GM23248 (cell line): ENCODE results near the gene THSD7A. TPM values are rescaled to one million over a fixed set of nuclear protein-coding genes. Genes with fewer than 3 reads are reported as not detected.
A peak's percentile ranks its signal among the peaks of the same experiment; 100 is the strongest.

Experiments
- DNase-seq: peaks from one replicate; pipeline ENCODE4 v3.0.0-alpha.2; 2015
- H2AFZ ChIP-seq: fragments of 200-600 bp; sonication (generic); 2 replicates; pipeline ENCODE4 v1.6.1; 2016; ENCODE audit warnings: antibody characterized with exemption
- H3F3A ChIP-seq: fragments of 200-600 bp; sonication (generic); 2 replicates; pipeline ENCODE4 v1.6.1; 2016; ENCODE audit warnings: mild to moderate bottlenecking, antibody characterized with exemption, mixed run types; ENCODE audit not compliant: insufficient read depth
- H3K27ac ChIP-seq: fragments of 200-600 bp; sonication (generic); 2 replicates; pipeline ENCODE4 v1.5.1; 2016; ENCODE audit warnings: mild to moderate bottlenecking
- H3K27me3 ChIP-seq: fragments of 200-600 bp; sonication (generic); replicated peaks from 2 replicates; pipeline ENCODE4 v1.6.1; 2016; ENCODE audit warnings: mild to moderate bottlenecking; ENCODE audit not compliant: insufficient read depth
- H3K36me3 ChIP-seq: fragments of 200-600 bp; sonication (generic); 2 replicates; pipeline ENCODE4 v1.6.1; 2016; ENCODE audit warnings: low read depth, mild to moderate bottlenecking
- H3K4me1 ChIP-seq: fragments of 200-600 bp; sonication (generic); 2 replicates; pipeline ENCODE4 v1.6.1; 2016; ENCODE audit warnings: mild to moderate bottlenecking; ENCODE audit not compliant: insufficient read depth
- H3K4me2 ChIP-seq: fragments of 200-600 bp; sonication (generic); one replicate; pipeline ENCODE4 v1.6.1; 2016; ENCODE audit warnings: mild to moderate bottlenecking; ENCODE audit not compliant: unreplicated experiment
- H3K4me3 ChIP-seq: fragments of 200-600 bp; sonication (generic); 2 replicates; pipeline ENCODE4 v1.5.1; 2016; ENCODE audit warnings: mild to moderate bottlenecking
- H3K79me2 ChIP-seq: fragments of 200-600 bp; sonication (generic); 2 replicates; pipeline ENCODE4 v1.6.1; 2016; ENCODE audit warnings: mild to moderate bottlenecking; ENCODE audit not compliant: insufficient read depth
- H3K9ac ChIP-seq: fragments of 200-600 bp; sonication (generic); 2 replicates; pipeline ENCODE4 v1.6.1; 2016; ENCODE audit warnings: mild to moderate bottlenecking
- H3K9me2 ChIP-seq: fragments of 200-600 bp; sonication (generic); 2 replicates; pipeline ENCODE4 v1.6.1; 2016; ENCODE audit warnings: mixed run types, mild to moderate bottlenecking, moderate library complexity; ENCODE audit not compliant: insufficient read depth
- H3K9me3 ChIP-seq: fragments of 200-600 bp; sonication (generic); one replicate; pipeline ENCODE4 v1.6.1; 2017; ENCODE audit warnings: low read depth
- H4K20me1 ChIP-seq: fragments of 200-600 bp; sonication (generic); 2 replicates; pipeline ENCODE4 v1.6.0; 2016; ENCODE audit not compliant: insufficient read depth
- EZH2 ChIP-seq: fragments of 200-600 bp; sonication (generic); IDR thresholded peaks from 2 replicates; pipeline ENCODE4 v1.6.1; 2018; ENCODE audit warnings: antibody characterized with exemption, mild to moderate bottlenecking; ENCODE audit not compliant: insufficient read depth, poor library complexity, severe bottlenecking
- EZH2phosphoT487 ChIP-seq: fragments of 200-600 bp; sonication (generic); IDR thresholded peaks from 2 replicates; pipeline ENCODE4 v1.6.1; 2018; ENCODE audit warnings: antibody characterized with exemption, moderate library complexity, mild to moderate bottlenecking, low read depth; ENCODE audit not compliant: insufficient read depth
- WGBS, 2 experiments: methylation state at CpG; one replicate each; pipeline ENCODE4 v1.1.6; 2015 to 2017; ENCODE audit warnings: low lambda C conversion rate in 2 of 2, low coverage in 1 of 2; ENCODE audit errors: missing lambda C conversion rate in 2 of 2; 5-methylcytosine and 5-hydroxymethylcytosine counted together
- in situ Hi-C: fragments of 300-500 bp; cut with MboI; formaldehyde crosslinking; loops from 2 replicates; pipeline ENCODE4 v1.15.0; 2020
- polyA plus RNA-seq: library from polyadenylated mRNA; unstranded; fragments of >200 nt; fragmentation: Nextera tagmentation; extraction: Ambion mirVana; gene quantifications from 2 replicates; pipeline ENCODE4 v1.2.1, GENCODE V29; 2016
- total RNA-seq: library from RNA; depleted of rRNA; stranded (reverse); fragments of >200 nt; shearing (Covaris generic); gene quantifications from 2 replicates; pipeline ENCODE4 v1.2.3, GENCODE V29; 2014

The THSD7A gene
- total and polyA plus RNA-seq, 2 experiments from 2014 or later = not detected

- Histone ChIP-seq H3K9me3 (no peaks in the 10 kb centered on the region), H3K36me3 (no peaks in the 10 kb centered on the region), H3K9ac (no peak overlapping the region), H3K27me3 (no peaks in the 10 kb centered on the region), H3K4me2 (no peak overlapping the region), H3K27ac (no peak overlapping the region), H3K79me2 (no peaks in the 10 kb centered on the region), H3K4me3 (no peak overlapping the region), H3K4me1 (0 out of 2 replicates have a peak, but pooled peaks cover 3% of the 10 kb centered on the region), H4K20me1 (no peaks in the 10 kb centered on the region), H3F3A (no peaks in the 10 kb centered on the region), H3K9me2 (no peaks in the 10 kb centered on the region), H2AFZ (no peak overlapping the region)
- 100% methylated on average over 1 of the region's 1 CpG for WGBS, 2 experiments
- no peak for DNase-seq
- in situ Hi-C loops = loop anchor here (25.0 kb wide), 1 partner anchor 881 kb away; no protein-coding TSS in a partner anchor
- TF ChIP-seq EZH2 (no peak), EZH2phosphoT487 (no peak)
Observed at GRCh38 chr7:11430841-11431240, 401.2 kb downstream of the THSD7A start.

DNA sequence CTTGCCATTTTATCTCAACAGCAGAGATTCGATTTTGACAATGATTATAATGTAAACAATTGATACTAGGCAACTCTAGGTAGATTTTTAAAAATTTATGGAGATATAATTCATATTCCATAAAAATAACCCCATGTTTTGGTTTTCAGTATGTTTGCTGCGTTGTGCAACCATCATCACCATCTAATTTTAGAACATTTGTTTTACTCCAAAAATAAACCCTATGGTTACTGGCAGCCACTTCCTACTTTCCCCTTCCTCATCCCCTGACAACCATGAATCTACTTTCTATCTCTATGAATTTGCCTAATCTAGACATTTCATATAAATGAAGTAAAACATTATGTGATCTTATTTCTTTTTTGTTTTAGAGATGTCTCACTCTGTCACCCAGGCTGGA is 401.9 kb downstream of the THSD7A start:
- no peak for DNase-seq
- no peaks in the 10 kb centered on the region for H3K9me3 ChIP-seq
- no peaks in the 10 kb centered on the region for H3K79me2 ChIP-seq
- H3K9me2 ChIP-seq = no peaks in the 10 kb centered on the region
- 0 out of 2 replicates have a peak, but pooled peaks cover 3% of the 10 kb centered on the region for H3K4me1 ChIP-seq
- no peak overlapping the region for H3K27ac ChIP-seq
- no peak for TF ChIP-seq EZH2phosphoT487
- no peak for TF ChIP-seq EZH2
- WGBS, 2 experiments = 91 to 96% methylated on average over 2 of the region's 2 CpGs
- H4K20me1 ChIP-seq = no peaks in the 10 kb centered on the region
- no peak overlapping the region for H2AFZ ChIP-seq
- no peaks in the 10 kb centered on the region for H3F3A ChIP-seq
- H3K27me3 ChIP-seq = no peaks in the 10 kb centered on the region
- in situ Hi-C loops = loop anchor here (25.0 kb wide), 1 partner anchor 882 kb away; no protein-coding TSS in a partner anchor
- no peaks in the 10 kb centered on the region for H3K36me3 ChIP-seq
- H3K4me2 ChIP-seq = no peak overlapping the region
- no peak overlapping the region for H3K9ac ChIP-seq
- H3K4me3 ChIP-seq = no peak overlapping the region

DNA sequence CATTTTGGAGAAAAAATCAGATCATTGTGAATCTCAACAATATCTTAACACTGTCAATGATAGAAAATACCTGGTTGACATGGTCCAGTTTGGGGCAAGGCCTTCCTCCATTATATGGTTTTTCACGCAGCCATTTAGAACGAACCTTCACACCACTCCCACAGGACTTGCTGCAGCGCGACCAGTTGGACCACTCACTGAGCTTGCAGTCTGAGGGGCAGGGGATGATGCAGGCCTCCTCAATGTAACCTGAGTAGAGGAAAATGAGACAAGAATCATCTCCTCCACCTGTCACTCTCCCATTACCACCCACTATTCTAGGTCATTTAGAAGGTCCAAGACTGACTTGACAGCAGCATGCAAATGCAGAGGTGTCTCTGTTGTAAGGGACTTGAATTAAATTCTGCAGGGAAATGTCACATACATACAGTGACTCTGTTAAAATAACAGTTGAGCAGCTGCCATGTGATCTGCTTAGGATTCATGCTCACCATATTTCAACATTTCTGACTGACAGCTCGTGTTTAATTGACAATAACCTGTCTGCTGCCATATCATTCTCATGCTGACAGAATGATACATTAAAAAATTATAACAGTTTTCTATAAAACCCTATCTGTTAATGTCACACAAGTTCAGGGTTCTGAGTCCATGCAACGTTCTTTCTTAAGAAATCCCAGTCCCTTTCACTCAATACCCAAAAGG is 403.0 kb downstream of the THSD7A start:
- Histone ChIP-seq H3K79me2 (no peaks in the 10 kb centered on the region), H3K4me1 (no peaks in the 10 kb centered on the region), H3K9me2 (no peaks in the 10 kb centered on the region), H3F3A (no peaks in the 10 kb centered on the region), H4K20me1 (no peaks in the 10 kb centered on the region), H3K36me3 (no peaks in the 10 kb centered on the region), H3K27ac (no peak overlapping the region), H3K4me2 (no peak overlapping the region), H3K27me3 (peaks cover 4% of the 10 kb centered on the region; the same call in 1 of the 2 replicates), H3K9me3 (no peaks in the 10 kb centered on the region), H3K9ac (no peak overlapping the region), H2AFZ (no peak overlapping the region), H3K4me3 (no peak overlapping the region)
- no peak for TF ChIP-seq EZH2phosphoT487
- TF ChIP-seq EZH2 = no peak
- DNase-seq = no peak
- in situ Hi-C loops = loop anchor here (25.0 kb wide), 1 partner anchor 883 kb away; no protein-coding TSS in a partner anchor
- WGBS, 2 experiments = 93 to 94% methylated on average over 6 of the region's 6 CpGs

DNA sequence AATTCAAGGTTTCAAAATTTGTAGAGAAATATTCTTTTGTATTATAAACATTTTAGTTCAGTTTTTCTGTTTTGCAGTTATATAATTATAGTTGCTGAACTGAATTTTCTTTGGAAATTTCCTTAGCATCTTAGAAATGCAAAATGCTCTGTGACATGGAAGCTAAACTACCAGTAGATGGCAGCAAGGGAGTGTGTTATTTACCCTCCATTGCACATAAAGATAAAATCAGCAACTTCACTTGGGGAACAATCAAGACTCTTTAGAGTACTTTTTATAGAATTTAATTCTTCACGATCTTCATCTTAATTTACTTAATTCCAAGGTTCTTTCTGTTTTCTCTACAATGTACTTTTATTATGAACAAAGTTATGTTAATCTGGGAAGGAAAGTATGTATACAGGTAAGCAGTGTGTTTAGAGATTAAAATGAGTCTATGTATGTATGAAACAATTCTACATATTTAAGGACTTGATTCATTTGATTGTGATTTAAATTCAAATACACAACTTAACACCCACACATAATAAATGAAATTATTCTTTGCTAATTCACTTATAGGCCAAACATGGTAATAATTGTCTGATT is 404.2 kb downstream of the THSD7A start:
- WGBS, 2 experiments = 0% methylated on average over 1 of the region's 1 CpG
- Histone ChIP-seq H3K79me2 (no peaks in the 10 kb centered on the region), H3K36me3 (no peaks in the 10 kb centered on the region), H3K4me2 (no peak overlapping the region), H4K20me1 (no peaks in the 10 kb centered on the region), H3K27me3 (peaks cover 4% of the 10 kb centered on the region; the same call in 1 of the 2 replicates), H3F3A (no peaks in the 10 kb centered on the region), H3K4me3 (no peak overlapping the region), H3K27ac (no peak overlapping the region), H3K9ac (no peak overlapping the region), H2AFZ (no peak overlapping the region), H3K9me3 (no peaks in the 10 kb centered on the region), H3K4me1 (no peaks in the 10 kb centered on the region), H3K9me2 (no peaks in the 10 kb centered on the region)
- in situ Hi-C loops = loop anchor here (25.0 kb wide), 1 partner anchor 885 kb away; no protein-coding TSS in a partner anchor
- TF ChIP-seq EZH2phosphoT487 (no peak), EZH2 (no peak)
- peak; percentile 80 for DNase-seq
